Activated CD8-positive, alpha-beta memory T cell treated with anti-CD3 and anti-CD28 coated beads, Interleukin-2, amount 50 U/mL, for 4 hours (primary cell): ENCODE data around the gene KCTD18.
A peak's percentile ranks its signal among the peaks of the same experiment; 100 is the strongest.

Experiments
- DNase-seq: peaks from one replicate; pipeline ENCODE4 v3.0.0-alpha.2; 2020

Gene KCTD18

DNA sequence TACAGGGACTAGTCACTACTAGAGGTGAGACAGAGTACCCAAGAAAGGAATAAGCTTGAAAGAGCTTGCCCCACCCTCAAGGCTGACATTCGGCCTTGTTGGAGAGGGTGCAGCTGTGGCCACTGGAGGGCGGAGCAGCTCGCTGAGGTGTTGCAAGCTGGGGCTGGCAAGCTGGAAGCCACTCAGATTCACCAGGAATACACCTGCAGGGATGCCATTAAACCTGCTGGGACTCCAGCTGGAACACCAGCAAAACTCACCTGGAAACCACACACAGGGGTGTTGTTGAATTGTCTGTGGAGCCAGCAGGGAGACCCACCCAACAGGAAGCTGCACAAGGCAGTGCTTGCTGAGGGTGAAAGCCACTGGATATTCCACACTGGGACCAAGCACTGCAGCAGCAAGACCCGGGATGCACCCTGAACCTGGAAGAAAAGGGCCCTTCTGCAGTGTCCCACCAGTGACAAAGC, 26.1 kb downstream of the KCTD18 start:
- DNase-seq: no peak

DNA sequence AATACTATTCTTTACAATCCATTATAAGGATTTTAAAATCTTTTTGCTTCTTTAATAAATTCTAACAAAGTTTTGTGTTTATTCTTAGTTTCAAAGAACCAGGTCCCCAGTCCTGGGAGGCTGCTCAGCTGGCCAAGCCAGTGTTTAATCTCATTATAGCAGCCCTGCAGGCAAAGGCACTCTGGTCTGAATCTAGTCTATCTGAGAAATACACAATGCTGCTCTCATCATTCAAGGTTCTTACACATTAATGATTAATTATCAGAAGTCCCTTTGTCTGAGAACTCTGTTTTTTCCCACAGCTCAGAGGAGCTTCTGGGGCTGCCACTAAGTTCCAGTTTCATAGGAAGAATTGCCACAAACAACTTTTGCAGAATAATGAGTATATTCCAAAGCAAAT, 27.7 kb downstream of the KCTD18 start:
- DNase-seq: no peak

DNA sequence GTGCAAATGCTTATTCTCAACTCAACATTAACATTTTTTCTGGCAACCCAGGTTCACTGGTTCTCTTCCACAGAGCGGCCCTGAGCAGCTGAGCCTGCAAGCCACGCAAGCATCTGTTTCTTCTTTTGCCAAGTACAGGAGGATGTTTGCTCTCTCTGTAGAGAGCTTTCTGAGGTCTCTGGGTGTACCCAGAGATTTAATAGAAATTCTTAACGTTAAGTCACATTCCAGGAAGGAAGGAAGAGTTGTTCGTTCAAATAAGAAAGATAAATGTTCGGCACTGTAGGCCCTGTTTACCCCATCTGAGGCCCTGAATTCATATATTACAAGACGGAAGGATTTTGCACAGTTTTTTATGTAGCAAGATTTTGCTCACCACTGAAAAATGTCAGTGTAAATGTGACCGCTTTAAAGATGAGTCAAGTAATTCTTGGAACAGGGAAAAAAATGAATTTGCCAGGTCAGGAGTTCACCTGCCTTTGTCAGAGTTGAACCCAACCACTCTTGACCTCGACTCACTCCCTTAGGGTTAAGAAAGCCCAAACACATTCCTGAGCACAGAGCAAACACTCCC, 30.1 kb downstream of the KCTD18 start:
- DNase-seq: no peak

DNA sequence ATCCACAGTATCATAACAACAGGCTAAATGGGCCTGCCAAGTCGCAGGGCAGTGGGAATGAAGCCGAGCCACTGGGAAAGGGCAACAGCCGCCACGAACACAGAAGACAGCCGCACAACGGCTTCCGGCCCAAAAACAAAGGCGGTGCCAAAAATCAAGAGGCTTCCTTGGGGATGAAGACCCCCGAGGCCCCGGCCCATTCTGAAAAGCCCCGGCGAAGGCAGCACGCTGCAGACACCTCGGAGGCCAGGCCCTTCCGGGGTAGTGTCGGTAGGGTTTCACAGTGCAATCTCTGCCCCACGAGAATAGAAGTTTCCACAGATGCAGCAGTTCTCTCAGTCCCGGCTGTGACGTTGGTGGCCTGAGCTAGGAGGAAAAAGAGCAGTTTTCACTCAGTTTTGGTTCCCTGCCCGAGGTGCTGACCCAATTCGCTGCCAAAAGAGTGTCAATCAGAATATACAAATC, 32.2 kb downstream of the KCTD18 start:
- no peak for DNase-seq

DNA sequence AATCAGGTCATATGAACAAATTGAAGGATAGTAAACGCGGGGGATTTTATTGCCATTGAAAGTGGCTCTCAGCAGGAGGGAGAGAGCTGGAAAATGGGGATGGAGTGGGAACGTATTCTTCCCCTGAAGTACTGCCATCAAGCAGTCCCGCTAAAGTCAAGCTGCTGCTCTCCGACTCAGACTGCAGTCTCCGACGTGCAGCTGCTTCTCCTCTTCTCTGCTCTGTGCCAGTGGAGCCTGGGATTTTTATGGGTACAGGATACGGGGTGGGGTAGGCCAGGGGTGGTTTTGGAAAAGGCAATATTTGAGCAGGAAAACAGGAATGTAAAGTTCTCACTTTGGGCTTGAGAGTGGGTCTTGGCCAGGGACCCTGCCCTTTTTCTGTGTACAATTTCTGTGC, 33.0 kb downstream of the KCTD18 start:
- no peak for DNase-seq

DNA sequence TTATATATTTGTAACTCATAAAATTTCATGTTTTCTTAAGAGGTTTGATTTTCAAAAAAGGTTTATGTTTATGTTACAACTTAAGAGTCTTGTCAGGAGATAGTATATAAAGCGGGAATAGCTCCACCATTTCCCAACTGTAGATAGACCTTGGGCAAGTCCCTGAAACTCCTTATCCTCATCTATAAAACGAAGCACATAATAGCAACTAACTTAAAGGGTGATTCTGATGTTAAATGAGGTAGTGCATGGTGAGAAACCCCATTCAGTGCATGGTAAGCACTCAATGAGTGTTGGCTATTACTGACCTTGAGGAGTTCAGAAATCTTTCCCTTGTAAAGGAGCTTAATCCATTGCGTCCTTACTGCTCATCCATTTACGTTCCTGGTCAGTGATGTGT, 34.1 kb downstream of the KCTD18 start:
- DNase-seq: no peak

DNA sequence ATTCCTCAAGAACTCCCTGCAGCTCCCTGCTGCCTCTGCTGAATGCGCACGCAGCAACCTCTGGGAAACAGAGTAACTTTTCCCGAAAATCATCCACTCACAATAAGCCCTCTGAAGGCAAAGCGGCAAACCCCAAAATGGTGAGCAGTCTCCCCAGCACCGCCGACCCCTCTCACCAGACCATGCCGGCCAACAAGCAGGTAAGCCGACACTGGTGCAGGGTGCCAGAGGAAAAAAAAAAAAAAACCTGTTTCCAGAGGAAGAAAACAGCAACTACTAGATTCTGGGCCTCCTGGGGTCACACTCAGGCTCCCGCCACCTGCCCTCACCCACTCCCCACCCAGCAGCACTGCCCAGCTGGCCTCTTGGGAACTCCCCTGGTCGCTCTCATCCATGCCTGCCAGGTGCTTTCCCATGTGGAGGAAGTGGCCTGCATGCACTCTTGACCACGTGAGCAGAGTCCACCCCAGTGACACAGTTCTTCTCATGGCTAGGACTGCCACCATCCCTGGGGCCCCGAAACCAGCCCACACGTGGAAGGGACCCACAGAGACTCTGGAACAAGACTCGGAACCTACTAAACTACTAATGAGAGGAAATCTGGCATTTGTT, 36.9 kb downstream of the KCTD18 start:
- DNase-seq: no peak

DNA sequence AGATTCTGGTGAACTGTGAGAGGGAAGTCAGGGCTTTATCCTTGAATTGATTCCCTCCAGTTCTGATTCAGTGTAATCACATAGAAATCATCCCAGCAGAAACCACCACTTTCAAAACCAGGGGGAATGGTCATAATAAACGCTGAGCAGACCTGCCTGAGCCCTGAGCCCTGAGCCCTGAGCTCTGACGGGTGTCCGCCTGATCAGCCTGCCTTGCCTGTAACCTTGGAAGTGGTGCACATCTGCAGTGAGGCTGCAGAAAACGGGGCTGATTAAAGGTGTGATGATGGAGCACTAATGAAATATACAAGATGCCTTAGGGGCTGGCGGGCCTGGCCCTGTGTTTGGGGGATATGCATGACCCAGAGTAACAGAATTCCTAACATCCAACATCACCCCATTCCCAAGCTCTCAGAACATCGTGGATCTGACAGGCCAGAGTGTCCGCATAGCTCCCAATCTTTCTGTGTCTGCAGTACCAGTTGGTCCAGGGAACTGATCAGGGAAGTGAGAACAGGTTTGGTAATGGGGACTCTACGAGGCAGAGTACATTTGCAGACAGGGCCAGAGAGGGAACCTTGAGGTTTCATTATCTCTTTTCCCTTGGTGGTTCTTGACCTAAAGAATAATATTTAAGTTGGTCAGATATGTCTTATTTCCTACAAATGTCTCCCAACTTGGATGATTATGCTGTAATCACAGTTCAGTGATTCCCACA, 37.8 kb downstream of the KCTD18 start:
- no peak for DNase-seq

DNA sequence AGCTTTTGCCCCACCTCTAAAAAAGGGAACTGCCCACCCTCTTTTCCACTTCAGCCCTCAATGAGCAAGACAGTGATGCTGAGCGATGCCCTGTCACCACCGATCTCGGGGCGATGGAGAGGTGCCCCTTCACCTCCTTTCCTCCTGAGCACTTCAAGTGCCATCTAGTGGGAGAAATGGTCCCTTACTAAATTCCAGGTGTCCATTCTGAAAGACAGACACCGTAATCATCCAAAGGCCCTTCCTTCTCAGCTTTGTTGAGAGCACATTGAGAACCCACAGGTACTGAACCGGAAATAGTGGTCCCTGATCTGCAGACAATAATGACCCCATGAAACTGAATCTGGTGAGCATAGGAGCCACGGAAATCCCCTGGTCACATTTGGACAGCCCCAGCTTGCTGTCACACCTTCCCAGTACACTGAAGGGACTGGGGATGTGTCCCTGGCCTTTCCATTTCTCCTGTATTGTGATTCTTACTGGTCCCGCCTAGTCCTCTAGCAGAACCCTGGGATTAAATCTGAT, 38.5 kb downstream of the KCTD18 start:
- peak; percentile 29 for DNase-seq

DNA sequence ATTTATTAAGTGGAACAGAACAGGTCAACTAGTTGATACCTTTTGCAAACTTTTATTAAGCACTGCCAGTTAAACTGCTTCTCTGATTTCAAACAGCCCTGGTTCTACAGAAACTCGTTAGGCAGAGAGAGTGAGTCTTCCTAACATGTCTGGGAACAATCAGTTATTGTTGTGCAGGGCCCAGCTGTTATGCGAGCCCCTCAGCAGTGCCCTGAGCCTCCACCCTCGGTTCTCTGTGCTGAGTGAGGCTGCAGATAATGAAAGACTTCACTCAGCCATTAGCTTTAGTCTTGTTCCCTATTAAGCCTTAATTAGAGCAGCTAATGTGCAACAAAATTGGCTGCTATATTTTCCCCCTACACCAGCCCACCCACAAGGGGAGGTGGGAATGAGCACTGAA, 39.6 kb downstream of the KCTD18 start:
- DNase-seq: no peak

DNA sequence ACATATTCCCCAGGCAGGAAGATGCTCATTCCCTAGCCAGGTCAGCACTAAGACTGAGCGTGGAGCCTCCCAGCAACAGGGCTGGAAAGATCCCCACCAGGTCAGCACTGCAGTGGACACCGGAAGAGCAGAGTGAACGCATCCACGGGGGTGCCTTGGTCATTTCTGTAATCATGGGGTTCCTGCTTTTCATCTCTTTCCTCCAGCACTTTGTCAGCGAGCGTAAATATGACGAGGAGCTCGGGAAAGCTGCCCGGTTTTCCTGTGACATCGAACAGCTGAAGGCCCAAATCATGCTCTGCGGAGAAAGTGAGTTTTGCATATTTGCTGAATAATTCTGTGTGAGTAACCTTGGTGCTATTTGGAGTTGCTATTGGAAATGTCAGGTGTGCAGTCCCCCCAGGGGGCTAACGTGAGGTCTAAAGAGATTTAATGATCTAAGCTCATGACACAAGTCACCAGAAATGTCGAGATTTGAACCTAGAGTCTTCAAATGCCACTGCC, 40.1 kb downstream of the KCTD18 start:
- DNase-seq: no peak

DNA sequence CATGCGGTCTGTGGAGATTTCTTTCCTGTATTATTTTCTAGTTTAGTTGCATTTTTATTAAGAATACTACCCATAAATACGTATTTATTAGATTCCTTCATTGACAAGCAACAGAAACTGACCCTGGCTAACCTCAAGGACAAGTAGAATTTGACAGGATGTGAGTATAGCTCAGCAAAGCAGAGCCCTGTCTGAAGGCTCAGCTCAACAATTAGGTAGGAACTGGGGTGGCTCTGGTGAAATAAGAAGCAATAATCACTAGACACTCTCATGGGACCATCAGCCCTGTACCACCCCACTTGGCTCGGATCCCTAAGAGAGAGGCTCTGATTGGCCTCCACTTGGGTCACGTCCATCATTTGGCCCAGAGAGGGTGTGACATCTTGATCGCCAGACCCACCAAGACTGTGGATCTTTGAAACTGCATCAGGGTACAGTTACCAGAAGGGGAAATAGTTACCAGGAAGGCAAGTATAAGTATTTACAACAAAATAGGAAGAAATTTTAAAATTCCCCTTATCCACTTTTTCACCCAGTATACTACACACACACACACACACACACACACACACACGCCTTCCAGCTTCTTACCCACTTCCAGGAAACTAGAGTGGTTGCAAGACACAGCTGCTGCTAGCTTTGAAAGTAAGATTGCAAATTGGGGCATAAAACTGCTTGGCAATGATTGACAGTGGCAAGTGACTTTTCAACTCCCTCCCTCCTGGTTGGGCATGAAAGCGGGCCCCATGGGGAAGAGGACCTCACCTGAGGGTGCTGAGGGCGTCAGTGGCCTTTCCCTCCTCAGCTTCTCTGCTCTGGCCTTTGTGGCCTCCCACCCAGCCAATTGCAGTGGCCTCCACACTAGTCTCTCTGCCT, 41.8 kb downstream of the KCTD18 start:
- no peak for DNase-seq

DNA sequence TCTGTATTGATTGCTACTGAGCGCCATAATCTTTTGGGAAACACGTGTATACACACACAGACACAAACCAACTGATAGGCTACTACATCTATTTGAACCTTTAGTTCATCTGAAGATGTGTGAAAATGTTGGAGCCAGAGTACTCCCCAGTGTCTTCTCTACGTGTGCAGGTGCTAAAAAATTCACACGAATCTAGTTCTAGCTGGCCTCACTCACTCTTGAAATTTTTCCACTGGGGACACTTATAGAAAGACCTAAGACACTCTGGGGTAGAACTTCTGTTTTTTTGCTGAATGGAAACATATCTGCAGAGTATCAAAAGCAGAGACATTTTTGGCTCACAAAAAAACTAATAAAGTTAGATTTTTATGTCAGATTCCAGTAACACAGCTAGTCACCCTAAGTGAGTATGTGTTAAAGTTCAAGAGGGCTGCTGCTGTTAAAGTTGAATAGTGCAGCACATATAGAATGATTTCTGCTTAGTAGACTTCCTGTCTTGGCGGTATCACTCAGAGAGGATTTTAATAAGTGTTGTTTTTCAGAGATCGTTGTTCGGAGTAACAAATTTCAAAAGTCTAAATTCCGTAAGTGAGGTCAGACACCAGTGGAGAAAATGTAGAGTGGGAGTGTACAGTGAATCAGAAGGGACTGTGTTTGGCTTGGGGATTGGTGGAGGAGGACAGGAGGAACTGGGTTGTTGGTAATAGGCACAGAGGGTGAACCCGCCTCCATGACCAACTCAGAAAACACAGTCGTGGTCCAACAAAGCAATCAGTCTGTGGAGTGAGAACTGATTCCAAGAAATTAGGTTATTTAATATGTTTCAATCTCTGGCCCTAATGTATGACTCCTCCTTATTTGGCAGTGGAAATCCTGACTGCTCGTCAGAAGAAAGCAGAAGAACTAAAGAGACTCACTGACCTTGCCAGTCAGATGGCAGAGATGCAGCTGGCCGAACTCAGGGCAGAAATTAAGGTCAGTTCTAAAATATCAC, 43.1 kb downstream of the KCTD18 start:
- no peak for DNase-seq

DNA sequence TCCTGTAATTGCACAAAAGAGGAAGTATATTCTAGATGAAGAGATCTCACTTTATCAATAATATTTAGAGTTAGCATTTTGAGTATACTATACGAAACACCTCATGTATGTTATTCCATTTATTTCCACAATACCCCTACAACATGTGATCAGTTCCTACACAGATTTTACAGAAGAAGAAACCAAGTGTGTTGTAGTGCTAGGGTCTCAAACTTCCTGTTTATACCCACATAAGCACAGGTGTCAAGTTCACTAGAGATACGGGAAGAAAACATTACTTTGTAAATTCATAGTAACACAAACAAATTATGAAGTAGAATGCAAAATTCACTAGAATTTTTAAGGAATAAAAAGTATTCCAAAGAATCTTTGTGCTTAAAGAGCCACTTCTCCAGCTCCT, 46.4 kb downstream of the KCTD18 start:
- no peak for DNase-seq

DNA sequence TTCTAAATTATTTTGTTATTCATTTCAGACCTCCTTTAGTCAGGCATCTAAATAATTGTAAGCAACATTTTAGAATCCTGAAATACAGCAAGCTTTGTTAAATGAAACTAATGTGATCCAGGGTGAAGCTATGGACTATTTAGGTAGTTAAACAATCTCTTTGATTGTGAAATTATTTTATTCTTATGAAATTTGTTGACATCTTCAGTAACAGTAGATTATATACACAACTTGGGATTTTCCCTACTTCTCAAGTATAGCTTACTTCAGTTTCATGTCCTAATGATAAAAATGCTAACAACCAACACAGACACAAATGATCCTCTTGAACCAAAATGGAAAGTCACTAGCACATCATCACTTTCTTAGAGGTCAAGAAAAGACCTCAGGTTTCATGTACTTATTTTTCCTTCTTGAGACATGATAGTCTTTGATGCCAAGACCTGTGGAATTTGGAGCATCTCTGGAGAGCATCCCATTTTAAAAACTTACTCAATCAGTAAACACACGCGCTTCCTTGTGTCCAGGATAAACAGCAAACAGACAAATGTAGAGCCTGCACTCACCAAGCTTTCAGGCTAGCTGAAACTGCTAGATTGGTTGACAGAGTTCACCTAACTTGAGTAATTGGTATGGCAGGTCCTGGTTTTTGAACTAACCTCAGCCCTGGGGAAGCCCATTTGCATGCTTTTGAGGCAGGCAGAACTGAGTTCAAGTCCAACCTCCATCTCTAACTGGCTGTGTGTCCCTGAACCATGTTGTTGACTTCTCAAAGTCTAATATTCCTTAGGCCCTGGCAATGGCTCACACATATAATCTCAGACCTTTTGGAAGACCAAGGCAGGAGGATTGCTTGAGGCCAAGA, 47.8 kb downstream of the KCTD18 start:
- DNase-seq: no peak

DNA sequence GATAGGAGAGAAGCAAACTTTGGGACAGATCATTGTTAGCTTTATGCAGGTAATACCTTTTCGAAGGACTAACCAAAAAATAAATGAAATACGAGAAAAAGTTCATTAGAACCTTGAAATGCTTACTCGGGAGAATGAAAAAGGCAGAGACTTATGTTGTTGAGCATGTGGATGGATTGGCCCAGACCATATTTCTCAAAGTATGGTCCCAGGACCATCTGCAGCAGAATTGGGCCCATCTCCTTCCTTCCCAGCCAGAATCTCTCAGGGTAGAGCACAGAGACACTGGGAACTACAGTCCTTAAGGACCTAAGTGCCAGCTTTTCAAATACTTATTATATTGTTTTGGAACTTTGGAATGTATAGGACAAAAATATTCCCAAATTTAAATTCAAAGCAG, 50.8 kb downstream of the KCTD18 start:
- DNase-seq: no peak

DNA sequence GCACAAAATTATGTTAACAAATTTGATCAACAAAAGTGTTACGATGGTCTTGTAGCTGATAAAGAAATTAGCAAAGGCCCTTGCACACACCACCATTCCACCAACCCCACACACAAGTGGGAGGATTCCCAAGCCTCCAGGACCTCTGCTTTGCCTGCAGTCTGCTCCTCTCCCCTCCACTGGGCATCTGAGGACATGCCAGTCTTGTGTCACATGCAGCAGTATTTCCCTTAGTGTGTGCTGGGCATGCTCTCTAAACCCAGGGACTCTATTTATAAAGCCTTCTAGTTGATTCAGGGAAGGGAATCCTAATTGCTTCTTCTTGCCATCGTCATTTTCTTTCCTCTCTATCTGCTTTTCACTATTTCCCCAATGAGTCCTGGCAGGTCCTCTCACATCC, 53.3 kb downstream of the KCTD18 start:
- no peak for DNase-seq

DNA sequence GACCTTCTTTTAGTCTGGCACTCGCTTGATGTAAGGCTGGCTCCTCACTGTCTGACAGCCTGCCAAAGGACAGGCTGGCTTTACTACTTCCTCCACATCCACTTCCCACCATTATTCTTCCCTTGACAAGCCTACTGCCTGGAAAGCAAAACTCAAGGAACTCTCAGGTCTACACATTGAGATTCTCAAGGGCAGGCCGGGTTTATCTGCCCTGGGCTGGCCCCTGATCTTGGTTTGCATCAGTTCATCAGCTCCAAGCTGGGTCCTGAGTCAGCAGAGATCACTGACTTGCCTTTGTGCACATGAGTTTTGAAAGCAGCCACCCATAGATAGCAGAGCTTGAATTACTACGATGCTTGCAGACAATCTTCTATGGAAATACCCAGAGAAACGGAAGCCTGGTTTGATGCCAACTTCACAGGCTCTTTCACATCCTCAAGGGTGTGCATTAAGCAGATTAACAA, 53.9 kb downstream of the KCTD18 start:
- no peak for DNase-seq

DNA sequence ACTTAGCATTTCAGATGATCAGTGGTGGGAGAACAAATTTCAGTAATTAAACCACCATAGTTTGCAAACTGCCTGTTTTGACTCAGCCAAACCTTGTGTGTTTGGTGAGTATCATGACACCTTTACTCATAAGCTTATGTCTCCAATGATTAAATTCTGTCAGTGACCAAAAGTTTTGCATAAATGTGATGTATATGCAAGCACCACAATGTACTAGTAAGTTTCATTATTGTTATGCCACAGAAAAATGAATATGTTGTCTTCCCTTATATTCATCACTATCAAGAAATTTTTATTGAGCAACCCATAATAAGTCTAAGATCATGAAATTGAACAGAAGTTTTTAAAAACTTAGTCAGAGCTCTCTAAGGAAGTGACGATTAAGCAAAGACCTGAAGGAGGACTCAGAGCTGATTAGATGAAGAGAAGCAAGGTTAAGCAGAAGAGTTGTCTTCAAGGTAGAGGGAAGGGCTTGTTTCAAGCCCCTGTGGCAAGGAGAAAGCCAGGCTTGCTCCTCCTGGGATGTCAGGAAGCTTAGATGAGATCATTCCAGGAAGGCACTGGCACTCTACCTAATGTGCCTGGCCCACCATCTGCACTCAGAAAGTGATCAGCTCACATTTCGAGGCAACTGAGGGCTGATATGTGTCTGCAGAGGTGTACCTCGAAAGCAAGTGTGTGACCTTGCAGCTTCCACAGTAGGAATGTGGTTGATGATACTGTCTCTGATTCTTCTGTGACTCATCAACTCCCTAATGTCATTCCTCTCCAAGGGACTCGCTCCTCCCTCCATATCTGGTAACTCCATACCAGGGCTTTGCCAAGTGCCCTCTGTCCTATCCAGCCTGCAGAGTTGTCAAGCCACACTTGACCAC, 54.7 kb downstream of the KCTD18 start:
- DNase-seq: no peak
